DND-41 (cell line): Measurements from ENCODE around the gene COL6A3.

Experiments
- ATAC-seq: fragments of 200-7000 bp; cut with Tn5 transposase; 3 replicates; pipeline ENCODE4 v1.9.1; 2021; ENCODE audit warnings: low read depth; ENCODE audit not compliant: insufficient read depth
- DNase-seq: peaks from one replicate; pipeline ENCODE4 v3.0.0-alpha.2; 2020
- H2AFZ ChIP-seq: 2 replicates; pipeline ENCODE4 v1.6.0; 2012; ENCODE audit warnings: low read depth, low read length
- H3K27ac ChIP-seq: 2 replicates; pipeline ENCODE4 v1.5.1; 2012; ENCODE audit warnings: low read length, inconsistent platforms
- H3K27me3 ChIP-seq: fragments of 200-600 bp; sonication (generic); 2 replicates; pipeline ENCODE4 v1.6.0; 2012; ENCODE audit warnings: low read length, mild to moderate bottlenecking, inconsistent platforms; ENCODE audit not compliant: insufficient read depth, poor library complexity
- H3K36me3 ChIP-seq: 2 replicates; pipeline ENCODE4 v1.5.1; 2012; ENCODE audit warnings: low read length, inconsistent platforms; ENCODE audit not compliant: insufficient read depth
- H3K4me1 ChIP-seq: 2 replicates; pipeline ENCODE4 v1.5.1; 2012; ENCODE audit warnings: mild to moderate bottlenecking, low read length; ENCODE audit not compliant: insufficient read depth
- H3K4me2 ChIP-seq: 2 replicates; pipeline ENCODE4 v1.6.0; 2012; ENCODE audit warnings: mild to moderate bottlenecking, moderate library complexity, low read length, inconsistent platforms; ENCODE audit not compliant: insufficient read depth
- H3K4me3 ChIP-seq, 2 experiments: fragments of 200-600 bp in 1 of 2; shearing (Covaris generic) in 1 of 2; 2 replicates each; pipeline ENCODE4 v1.5.1; 2012 to 2016; ENCODE audit warnings: inconsistent platforms in 2 of 2, low read length in 2 of 2, mild to moderate bottlenecking in 2 of 2, low read depth in 1 of 2, moderate library complexity in 1 of 2
- H3K79me2 ChIP-seq: 2 replicates; pipeline ENCODE4 v1.6.0; 2012; ENCODE audit warnings: low read length, inconsistent platforms; ENCODE audit not compliant: insufficient read depth
- H3K9ac ChIP-seq: 2 replicates; pipeline ENCODE4 v1.6.0; 2012; ENCODE audit warnings: low read depth, mild to moderate bottlenecking, inconsistent platforms, low read length, moderate library complexity
- H3K9me3 ChIP-seq: 2 replicates; pipeline ENCODE4 v1.5.1; 2012; ENCODE audit warnings: low read length, moderate library complexity, mild to moderate bottlenecking, inconsistent platforms; ENCODE audit not compliant: insufficient read depth, severe bottlenecking
- H4K20me1 ChIP-seq: 2 replicates; pipeline ENCODE4 v1.6.0; 2012; ENCODE audit warnings: low read length; ENCODE audit not compliant: insufficient read depth
- CTCF ChIP-seq: IDR thresholded peaks from 2 replicates; pipeline ENCODE4 v1.5.1; 2012; ENCODE audit warnings: borderline replicate concordance, low read length, moderate library complexity, mild to moderate bottlenecking; ENCODE audit not compliant: poor library complexity, severe bottlenecking; ENCODE audit errors: extremely low read depth
- EZH2 ChIP-seq: IDR thresholded peaks from 3 replicates; pipeline ENCODE4 v1.6.1; 2012; ENCODE audit warnings: borderline replicate concordance, low read depth, mild to moderate bottlenecking, moderate library complexity, low read length, inconsistent platforms; ENCODE audit not compliant: severe bottlenecking

Gene COL6A3

GRCh38 chr2:237326266-237327171, 87.4 kb downstream of the COL6A3 start:
- no peak overlapping the region for H2AFZ ChIP-seq
- no peak overlapping the region for H3K4me2 ChIP-seq
- no peaks in the 10 kb centered on the region for H4K20me1 ChIP-seq
- TF ChIP-seq CTCF: no peak
- TF ChIP-seq EZH2: no peak
- H3K9ac ChIP-seq: no peak overlapping the region
- no peak overlapping the region for H3K27ac ChIP-seq
- H3K4me1 ChIP-seq: no peaks in the 10 kb centered on the region
- no peaks in the 10 kb centered on the region for H3K36me3 ChIP-seq
- no peaks in the 10 kb centered on the region for H3K9me3 ChIP-seq
- no peak for DNase-seq
- no peaks in the 10 kb centered on the region for H3K79me2 ChIP-seq
- peaks cover 9% of the 10 kb centered on the region for H3K27me3 ChIP-seq
- no peak overlapping the region for H3K4me3 ChIP-seq
- no peak for ATAC-seq

GRCh38 chr2:237324837-237325236, 89.1 kb downstream of the COL6A3 start:
- DNase-seq: no peak
- no peak overlapping the region for H3K4me2 ChIP-seq
- H2AFZ ChIP-seq: no peak overlapping the region
- no peaks in the 10 kb centered on the region for H3K4me1 ChIP-seq
- H3K79me2 ChIP-seq: no peaks in the 10 kb centered on the region
- H3K27ac ChIP-seq: no peak overlapping the region
- no peaks in the 10 kb centered on the region for H4K20me1 ChIP-seq
- no peak for ATAC-seq
- H3K9me3 ChIP-seq: no peaks in the 10 kb centered on the region
- no peak for TF ChIP-seq EZH2
- no peak for TF ChIP-seq CTCF
- peaks cover 9% of the 10 kb centered on the region for H3K27me3 ChIP-seq
- H3K4me3 ChIP-seq: no peak overlapping the region
- no peaks in the 10 kb centered on the region for H3K36me3 ChIP-seq
- no peak overlapping the region for H3K9ac ChIP-seq

- Histone ChIP-seq H3K36me3 (no peaks in the 10 kb centered on the region), H3K4me1 (no peaks in the 10 kb centered on the region), H3K27me3 (peaks cover 9% of the 10 kb centered on the region), H3K9ac (no peak overlapping the region), H3K9me3 (no peaks in the 10 kb centered on the region), H4K20me1 (no peaks in the 10 kb centered on the region), H3K79me2 (no peaks in the 10 kb centered on the region), H3K4me3 (no peak overlapping the region), H3K4me2 (no peak overlapping the region), H3K27ac (no peak overlapping the region), H2AFZ (no peak overlapping the region)
- no peak for TF ChIP-seq CTCF
- no peak for TF ChIP-seq EZH2
- ATAC-seq (no peak), DNase-seq (no peak)
Measured at GRCh38 chr2:237324405-237324831, 89.5 kb downstream of the COL6A3 start.
